Trophoblast cell (in vitro differentiated cells and primary cell): ENCODE measurements around the gene GABARAPL2.

Experiments
- DNase-seq, 2 donors: peaks; one replicate each; pipeline ENCODE4 v3.0.0-alpha.2; 2016
- H2AFZ ChIP-seq: 2 replicates; pipeline ENCODE4 v1.6.1; 2013; ENCODE audit warnings: low read length, moderate library complexity, mild to moderate bottlenecking; ENCODE audit not compliant: insufficient read depth, poor library complexity
- H2AK5ac ChIP-seq: 2 replicates; pipeline ENCODE4 v1.6.1; 2013; ENCODE audit warnings: mild to moderate bottlenecking, low read length
- H2BK120ac ChIP-seq: 2 replicates; pipeline ENCODE4 v1.6.1; 2013; ENCODE audit warnings: low read length, mild to moderate bottlenecking, moderate library complexity; ENCODE audit not compliant: insufficient read depth, poor library complexity
- H2BK12ac ChIP-seq: 2 replicates; pipeline ENCODE4 v1.6.1; 2013; ENCODE audit warnings: mild to moderate bottlenecking, low read length, moderate library complexity
- H2BK5ac ChIP-seq: 2 replicates; pipeline ENCODE4 v1.6.1; 2013; ENCODE audit warnings: low read length, low read depth, moderate library complexity, mild to moderate bottlenecking; ENCODE audit not compliant: poor library complexity
- H3K14ac ChIP-seq: 2 replicates; pipeline ENCODE4 v1.6.1; 2013; ENCODE audit warnings: mild to moderate bottlenecking, low read length
- H3K18ac ChIP-seq: 2 replicates; pipeline ENCODE4 v1.6.1; 2013; ENCODE audit warnings: mild to moderate bottlenecking, low read length
- H3K23ac ChIP-seq: 2 replicates; pipeline ENCODE4 v1.6.1; 2013; ENCODE audit warnings: low read length
- H3K27ac ChIP-seq: 2 replicates; pipeline ENCODE4 v1.5.1; 2013; ENCODE audit warnings: low read depth, mild to moderate bottlenecking, inconsistent platforms, low read length, moderate library complexity
- H3K27me3 ChIP-seq: 2 replicates; pipeline ENCODE4 v1.6.1; 2013; ENCODE audit warnings: inconsistent platforms, mild to moderate bottlenecking, low read length, moderate library complexity; ENCODE audit not compliant: insufficient read depth
- H3K36me3 ChIP-seq, 2 experiments: 1 replicate in 1 of 2; 2 replicates in 1 of 2; pipeline ENCODE4 v1.6.1; 2013; ENCODE audit warnings: low read length in 2 of 2, mild to moderate bottlenecking in 2 of 2, moderate library complexity in 1 of 2; ENCODE audit not compliant: insufficient read depth in 2 of 2, control insufficient read depth in 1 of 2
- H3K4ac ChIP-seq: 2 replicates; pipeline ENCODE4 v1.6.1; 2013; ENCODE audit warnings: low read depth, mild to moderate bottlenecking, low read length, moderate library complexity
- H3K4me1 ChIP-seq, 2 experiments: 1 replicate in 1 of 2; 2 replicates in 1 of 2; pipeline ENCODE4 v1.6.1; 2013; ENCODE audit warnings: low read length in 2 of 2, mild to moderate bottlenecking in 2 of 2, moderate library complexity in 1 of 2; ENCODE audit not compliant: insufficient read depth in 2 of 2, control insufficient read depth in 1 of 2
- H3K4me2 ChIP-seq: 2 replicates; pipeline ENCODE4 v1.6.1; 2013; ENCODE audit warnings: inconsistent platforms, mild to moderate bottlenecking, low read length, moderate library complexity
- H3K4me3 ChIP-seq: 2 replicates; pipeline ENCODE4 v1.5.1; 2013; ENCODE audit warnings: mild to moderate bottlenecking, low read depth, low read length, inconsistent platforms
- H3K79me1 ChIP-seq: one replicate; pipeline ENCODE4 v1.6.1; 2013; ENCODE audit warnings: low read length
- H3K79me2 ChIP-seq: 2 replicates; pipeline ENCODE4 v1.6.1; 2013; ENCODE audit warnings: low read length, mild to moderate bottlenecking; ENCODE audit not compliant: control insufficient read depth, insufficient read depth, poor library complexity
- H3K9ac ChIP-seq: 2 replicates; pipeline ENCODE4 v1.6.1; 2013; ENCODE audit warnings: mild to moderate bottlenecking, low read length
- H3K9me3 ChIP-seq: 2 replicates; pipeline ENCODE4 v1.6.1; 2013; ENCODE audit warnings: low read depth, mild to moderate bottlenecking, control low read depth, inconsistent platforms, low read length; ENCODE audit not compliant: insufficient read depth
- H4K12ac ChIP-seq: 2 replicates; pipeline ENCODE4 v1.6.1; 2013; ENCODE audit warnings: low read depth, mild to moderate bottlenecking, low read length, moderate library complexity
- H4K8ac ChIP-seq: 2 replicates; pipeline ENCODE4 v1.6.1; 2013; ENCODE audit warnings: low read depth, mild to moderate bottlenecking, low read length, moderate library complexity
- H4K91ac ChIP-seq: one replicate; pipeline ENCODE4 v1.6.1; 2013; ENCODE audit warnings: low read depth, mild to moderate bottlenecking, low read length, moderate library complexity
- WGBS: extraction: QIAGEN DNeasy Blood & Tissue Kit; methylation state at CpG from one replicate; pipeline ENCODE4 v1.1.7; 2013; ENCODE audit warnings: missing lambda C conversion rate; ENCODE audit not compliant: insufficient read length, insufficient coverage; ENCODE audit errors: extremely low coverage; 5-methylcytosine and 5-hydroxymethylcytosine counted together

Gene GABARAPL2

GRCh38 chr16:75534560-75535205 is 31.5 kb upstream of the GABARAPL2 start:
- no peak overlapping the region for H4K8ac ChIP-seq
- no peaks in the 10 kb centered on the region for H3K36me3 ChIP-seq
- H3K23ac ChIP-seq = no peak overlapping the region
- no peak overlapping the region for H3K27ac ChIP-seq
- H3K4me3 ChIP-seq = no peak overlapping the region
- no peaks in the 10 kb centered on the region for H3K9me3 ChIP-seq
- no peak overlapping the region for H2AFZ ChIP-seq
- no peaks in the 10 kb centered on the region for H3K79me1 ChIP-seq
- H3K27me3 ChIP-seq = no peaks in the 10 kb centered on the region
- no peak for DNase-seq
- no peaks in the 10 kb centered on the region for H3K79me2 ChIP-seq
- no peak overlapping the region for H3K14ac ChIP-seq
- no peak overlapping the region for H3K4ac ChIP-seq
- no peaks in the 10 kb centered on the region for H3K4me1 ChIP-seq
- no peak overlapping the region for H2BK5ac ChIP-seq
- H3K18ac ChIP-seq = no peak overlapping the region
- WGBS = no CpG with 5 or more reads among the region's 19 CpGs
- H4K91ac ChIP-seq = no peak overlapping the region
- H3K4me2 ChIP-seq = no peak overlapping the region
- H2BK120ac ChIP-seq = no peak overlapping the region
- no peak overlapping the region for H3K9ac ChIP-seq
- no peak overlapping the region for H2BK12ac ChIP-seq
- H4K12ac ChIP-seq = no peak overlapping the region
- no peak overlapping the region for H2AK5ac ChIP-seq

- Histone ChIP-seq H4K8ac (no peak overlapping the region), H4K12ac (no peak overlapping the region), H3K9me3 (no peaks in the 10 kb centered on the region), H3K27me3 (no peaks in the 10 kb centered on the region), H2BK12ac (no peak overlapping the region), H3K4ac (no peak overlapping the region), H3K79me2 (no peaks in the 10 kb centered on the region), H3K23ac (no peak overlapping the region), H3K14ac (no peak overlapping the region), H3K4me1 (no peaks in the 10 kb centered on the region), H2AFZ (no peak overlapping the region), H2AK5ac (no peak overlapping the region), H2BK120ac (no peak overlapping the region), H3K36me3 (no peaks in the 10 kb centered on the region), H2BK5ac (no peak overlapping the region), H3K4me2 (no peak overlapping the region), H3K27ac (no peak overlapping the region), H3K4me3 (no peak overlapping the region), H3K79me1 (no peaks in the 10 kb centered on the region), H3K18ac (no peak overlapping the region), H3K9ac (no peak overlapping the region), H4K91ac (no peak overlapping the region)
- no peak for DNase-seq
- WGBS = no CpG with 5 or more reads among the region's 34 CpGs
Measured at GRCh38 chr16:75535211-75535843, 30.9 kb upstream of the GABARAPL2 start.

GRCh38 chr16:75535901-75536300 is 30.3 kb upstream of the GABARAPL2 start, which contains the start of gene CHST5:
CHST5 (minus strand) TSS chr16:75536108; CDS start chr16:75530384, 5,724 bp downstream.
- Histone ChIP-seq H3K23ac (no peak within 1 kb of the TSS), H2BK12ac (no peak within 1 kb of the TSS), H3K18ac (no peak within 1 kb of the TSS), H2BK120ac (no peak within 1 kb of the TSS), H3K9me3 (no peaks in the 10 kb centered on the region), H4K8ac (no peak within 1 kb of the TSS), H4K12ac (no peak within 1 kb of the TSS), H3K27me3 (no peaks in the 10 kb centered on the region), H3K4ac (no peak within 1 kb of the TSS), H3K4me3 (no peak within 1 kb of the TSS), H4K91ac (no peak within 1 kb of the TSS), H3K27ac (no peak within 1 kb of the TSS), H2AFZ (no peak within 1 kb of the TSS), H2BK5ac (no peak within 1 kb of the TSS), H2AK5ac (no peak within 1 kb of the TSS), H3K4me2 (no peak within 1 kb of the TSS), H3K9ac (no peak within 1 kb of the TSS), H3K36me3 (no peaks in the 10 kb centered on the region), H3K4me1 (no peaks in the 10 kb centered on the region), H3K14ac (no peak within 1 kb of the TSS), H3K79me2 (no peaks in the 10 kb centered on the region), H3K79me1 (no peaks in the 10 kb centered on the region)
- no peak for DNase-seq
- no CpG with 5 or more reads among the region's 7 CpGs for WGBS

GRCh38 chr16:75537776-75538175 is 28.4 kb upstream of the GABARAPL2 start:
- Histone ChIP-seq H3K9ac (no peak overlapping the region), H3K4me3 (no peak overlapping the region), H3K4ac (no peak overlapping the region), H2BK120ac (no peak overlapping the region), H2AFZ (no peak overlapping the region), H3K23ac (no peak overlapping the region), H3K9me3 (no peaks in the 10 kb centered on the region), H3K27ac (no peak overlapping the region), H3K27me3 (no peaks in the 10 kb centered on the region), H2BK12ac (no peak overlapping the region), H3K36me3 (no peaks in the 10 kb centered on the region), H3K4me1 (no peaks in the 10 kb centered on the region), H2AK5ac (no peak overlapping the region), H3K4me2 (no peak overlapping the region), H4K91ac (no peak overlapping the region), H4K8ac (no peak overlapping the region), H2BK5ac (no peak overlapping the region), H4K12ac (no peak overlapping the region), H3K79me1 (no peaks in the 10 kb centered on the region), H3K14ac (no peak overlapping the region), H3K79me2 (no peaks in the 10 kb centered on the region), H3K18ac (no peak overlapping the region)
- no peak for DNase-seq
- no CpG with 5 or more reads among the region's 4 CpGs for WGBS
